GM12892 (cell line): ENCODE measurements around the gene NAGPA.

Experiments
- POLR2A ChIP-seq: IDR thresholded peaks from 2 replicates; pipeline ENCODE4 v1.6.1; 2011; ENCODE audit warnings: low read depth, low read length, control low read depth
- POLR2AphosphoS5 ChIP-seq: IDR thresholded peaks from 2 replicates; pipeline ENCODE4 v1.6.1; 2011; ENCODE audit warnings: low read depth, low read length, control low read depth
- TAF1 ChIP-seq: IDR thresholded peaks from 2 replicates; pipeline ENCODE4 v1.6.1; 2011; ENCODE audit warnings: low read depth, mild to moderate bottlenecking, control low read depth, low read length, borderline replicate concordance

- no peak for TF ChIP-seq POLR2A
- no peak for TF ChIP-seq POLR2AphosphoS5
- no peak for TF ChIP-seq TAF1
Measured at GRCh38 chr16:5035909-5036227, 2.1 kb upstream of the NAGPA start.
